ENCODE results near the gene LILRA1. TPM values are rescaled to one million over a fixed set of nuclear protein-coding genes. Genes with fewer than 3 reads are reported as not detected.

The LILRA1 gene
- total and polyA plus RNA-seq, 10 of the 15 experiments (the other 5 are each of a cell fraction or from before 2014, with no cell fraction given) = 0.04 TPM; not detected in 9

- TF ChIP-seq, protein P1, sequence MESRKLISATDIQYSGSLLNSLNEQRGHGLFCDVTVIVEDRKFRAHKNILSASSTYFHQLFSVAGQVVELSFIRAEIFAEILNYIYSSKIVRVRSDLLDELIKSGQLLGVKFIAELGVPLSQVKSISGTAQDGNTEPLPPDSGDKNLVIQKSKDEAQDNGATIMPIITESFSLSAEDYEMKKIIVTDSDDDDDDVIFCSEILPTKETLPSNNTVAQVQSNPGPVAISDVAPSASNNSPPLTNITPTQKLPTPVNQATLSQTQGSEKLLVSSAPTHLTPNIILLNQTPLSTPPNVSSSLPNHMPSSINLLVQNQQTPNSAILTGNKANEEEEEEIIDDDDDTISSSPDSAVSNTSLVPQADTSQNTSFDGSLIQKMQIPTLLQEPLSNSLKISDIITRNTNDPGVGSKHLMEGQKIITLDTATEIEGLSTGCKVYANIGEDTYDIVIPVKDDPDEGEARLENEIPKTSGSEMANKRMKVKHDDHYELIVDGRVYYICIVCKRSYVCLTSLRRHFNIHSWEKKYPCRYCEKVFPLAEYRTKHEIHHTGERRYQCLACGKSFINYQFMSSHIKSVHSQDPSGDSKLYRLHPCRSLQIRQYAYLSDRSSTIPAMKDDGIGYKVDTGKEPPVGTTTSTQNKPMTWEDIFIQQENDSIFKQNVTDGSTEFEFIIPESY (IDR thresholded peaks at IDR 0.05) = no peak
- TF ChIP-seq ZNF384 (IDR thresholded peaks at IDR 0.05; ENCODE audit: borderline replicate concordance, low read depth, low read length) = no peak
- no peak for TF ChIP-seq SRF (IDR thresholded peaks at IDR 0.05; ENCODE audit: low read depth in 2 of 2, low read length in 2 of 2)
- peak in 1 of 2 experiments; percentile 96; a peak in 2 of 4 replicates for TF ChIP-seq ETV6 (conservative IDR thresholded peaks at IDR 0.05 in 1 of 2, IDR thresholded peaks at IDR 0.05 in 1 of 2; ENCODE audit: borderline replicate concordance in 1 of 2, low read depth in 1 of 2)
- TF ChIP-seq POLR2AphosphoS2 (IDR thresholded peaks at IDR 0.05; ENCODE audit: low read depth, low read length) = no peak
- peak; percentile 97 for TF ChIP-seq DPF2 (IDR thresholded peaks at IDR 0.05)
- no peak for TF ChIP-seq NR2C1 (IDR thresholded peaks at IDR 0.05)
- TF ChIP-seq RAD21 (IDR thresholded peaks at IDR 0.05; ENCODE audit: insufficient read depth, low read depth, low read length) = 0 out of 2 replicates have a peak, but pooled peaks have one; percentile 5
- TF ChIP-seq, protein P2, sequence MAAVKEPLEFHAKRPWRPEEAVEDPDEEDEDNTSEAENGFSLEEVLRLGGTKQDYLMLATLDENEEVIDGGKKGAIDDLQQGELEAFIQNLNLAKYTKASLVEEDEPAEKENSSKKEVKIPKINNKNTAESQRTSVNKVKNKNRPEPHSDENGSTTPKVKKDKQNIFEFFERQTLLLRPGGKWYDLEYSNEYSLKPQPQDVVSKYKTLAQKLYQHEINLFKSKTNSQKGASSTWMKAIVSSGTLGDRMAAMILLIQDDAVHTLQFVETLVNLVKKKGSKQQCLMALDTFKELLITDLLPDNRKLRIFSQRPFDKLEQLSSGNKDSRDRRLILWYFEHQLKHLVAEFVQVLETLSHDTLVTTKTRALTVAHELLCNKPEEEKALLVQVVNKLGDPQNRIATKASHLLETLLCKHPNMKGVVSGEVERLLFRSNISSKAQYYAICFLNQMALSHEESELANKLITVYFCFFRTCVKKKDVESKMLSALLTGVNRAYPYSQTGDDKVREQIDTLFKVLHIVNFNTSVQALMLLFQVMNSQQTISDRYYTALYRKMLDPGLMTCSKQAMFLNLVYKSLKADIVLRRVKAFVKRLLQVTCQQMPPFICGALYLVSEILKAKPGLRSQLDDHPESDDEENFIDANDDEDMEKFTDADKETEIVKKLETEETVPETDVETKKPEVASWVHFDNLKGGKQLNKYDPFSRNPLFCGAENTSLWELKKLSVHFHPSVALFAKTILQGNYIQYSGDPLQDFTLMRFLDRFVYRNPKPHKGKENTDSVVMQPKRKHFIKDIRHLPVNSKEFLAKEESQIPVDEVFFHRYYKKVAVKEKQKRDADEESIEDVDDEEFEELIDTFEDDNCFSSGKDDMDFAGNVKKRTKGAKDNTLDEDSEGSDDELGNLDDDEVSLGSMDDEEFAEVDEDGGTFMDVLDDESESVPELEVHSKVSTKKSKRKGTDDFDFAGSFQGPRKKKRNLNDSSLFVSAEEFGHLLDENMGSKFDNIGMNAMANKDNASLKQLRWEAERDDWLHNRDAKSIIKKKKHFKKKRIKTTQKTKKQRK (IDR thresholded peaks at IDR 0.05; ENCODE audit: low read depth, low read length) = peak; percentile 25; the same call in 1 of the 2 replicates
- TF ChIP-seq IKZF1 (conservative IDR thresholded peaks at IDR 0.05) = peak; percentile 92
- TF ChIP-seq SIN3A (IDR thresholded peaks at IDR 0.05; ENCODE audit: low read depth, low read length) = no peak
- TF ChIP-seq SPI1 (IDR thresholded peaks at IDR 0.05; ENCODE audit: borderline replicate concordance, insufficient read depth, low read depth, low read length) = peak; percentile 95
- no peak for TF ChIP-seq CEBPB (IDR thresholded peaks at IDR 0.05; ENCODE audit: borderline replicate concordance in 1 of 2, low read depth in 2 of 2, low read length in 2 of 2)
- peak; percentile 64; the same call in 1 of the 2 replicates for TF ChIP-seq TAF1 (IDR thresholded peaks at IDR 0.05; ENCODE audit: borderline replicate concordance, low read depth, low read length)
- no peak for TF ChIP-seq PAX8 (IDR thresholded peaks at IDR 0.05)
- TF ChIP-seq JUND (IDR thresholded peaks at IDR 0.05; ENCODE audit: low read depth, low read length) = peak; percentile 80; the same call in 1 of the 2 replicates
- TF ChIP-seq ZNF274 (IDR thresholded peaks at IDR 0.05; ENCODE audit: insufficient read depth, insufficient read length) = no peak
- TF ChIP-seq RBBP5 (conservative IDR thresholded peaks at IDR 0.05) = no peak
- TF ChIP-seq BMI1 (IDR thresholded peaks at IDR 0.05; ENCODE audit: borderline replicate concordance) = peak; percentile 72
- TF ChIP-seq CBX5 (IDR thresholded peaks at IDR 0.05; ENCODE audit: low read depth) = no peak
- no peak for TF ChIP-seq ZNF622 (IDR thresholded peaks at IDR 0.05)
- TF ChIP-seq EED (IDR thresholded peaks at IDR 0.05; ENCODE audit: low read depth) = peak; percentile 91
- peak; percentile 77; the same call in 1 of the 2 replicates for TF ChIP-seq ZBED1 (IDR thresholded peaks at IDR 0.05; ENCODE audit: borderline replicate concordance)
- peak; percentile 93 for TF ChIP-seq MTA2 (IDR thresholded peaks at IDR 0.05; ENCODE audit: low read depth)
Measured at GRCh38 chr19:54616821-54617560, 23.6 kb downstream of the LILRA1 start (continued).

All from GM12878 (cell line).